ENCODE results near the gene SINHCAF. TPM values are rescaled to one million over a fixed set of nuclear protein-coding genes. Genes with fewer than 3 reads are reported as not detected.

Gene SINHCAF
- total RNA-seq, 1 donor from 2014 or later, result 45.7 TPM

DNA sequence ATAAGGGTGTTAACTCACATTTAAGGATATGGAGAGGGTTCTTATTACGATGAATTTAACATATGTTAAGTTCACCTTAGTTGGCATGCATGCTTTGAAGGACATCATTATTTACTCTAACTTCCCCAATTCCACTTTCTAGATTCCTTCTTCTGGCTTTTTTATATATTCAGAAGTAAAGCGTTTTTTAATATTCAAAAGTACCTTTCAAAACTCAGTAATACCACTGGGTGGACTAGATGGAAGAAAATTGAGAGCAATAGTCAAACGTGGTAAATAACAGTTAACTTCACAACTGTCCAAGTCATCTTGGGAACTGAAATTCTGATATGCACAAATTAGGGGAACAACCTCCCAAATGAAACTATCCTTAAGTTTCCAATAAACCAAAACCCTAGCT lies 9.1 kb downstream of the SINHCAF start:
- Histone ChIP-seq H3K4me3 (peak overlapping the region; percentile 41), H3K27ac (no peak overlapping the region)
- no peak for ATAC-seq

GRCh38 chr12:31315784-31316465 lies 10.0 kb downstream of the SINHCAF start:
- Histone ChIP-seq H3K4me1 (peaks cover 15% of the 10 kb centered on the region), H3K27ac (no peak overlapping the region), H3K9me3 (no peaks in the 10 kb centered on the region), H3K36me3 (no peaks in the 10 kb centered on the region), H3K27me3 (no peaks in the 10 kb centered on the region), H3K4me3 (no peak overlapping the region)
- intact Hi-C loops (cut with DNase I), result no loop called here
- DNase-seq (no peak), ATAC-seq (no peak)
- TF ChIP-seq CTCF (IDR thresholded peaks at IDR 0.05), result no peak

More for the DNA sequence above, 9.1 kb downstream of the SINHCAF start:
- H3K36me3 ChIP-seq, result no peaks in the 10 kb centered on the region
- DNase-seq, result no peak
- no peaks in the 10 kb centered on the region for H3K9me3 ChIP-seq
- H3K4me1 ChIP-seq, result peaks cover 20% of the 10 kb centered on the region
- no peaks in the 10 kb centered on the region for H3K27me3 ChIP-seq
- TF ChIP-seq CTCF (IDR thresholded peaks at IDR 0.05), result no peak
- intact Hi-C loops (cut with DNase I), result no loop called here

DNA sequence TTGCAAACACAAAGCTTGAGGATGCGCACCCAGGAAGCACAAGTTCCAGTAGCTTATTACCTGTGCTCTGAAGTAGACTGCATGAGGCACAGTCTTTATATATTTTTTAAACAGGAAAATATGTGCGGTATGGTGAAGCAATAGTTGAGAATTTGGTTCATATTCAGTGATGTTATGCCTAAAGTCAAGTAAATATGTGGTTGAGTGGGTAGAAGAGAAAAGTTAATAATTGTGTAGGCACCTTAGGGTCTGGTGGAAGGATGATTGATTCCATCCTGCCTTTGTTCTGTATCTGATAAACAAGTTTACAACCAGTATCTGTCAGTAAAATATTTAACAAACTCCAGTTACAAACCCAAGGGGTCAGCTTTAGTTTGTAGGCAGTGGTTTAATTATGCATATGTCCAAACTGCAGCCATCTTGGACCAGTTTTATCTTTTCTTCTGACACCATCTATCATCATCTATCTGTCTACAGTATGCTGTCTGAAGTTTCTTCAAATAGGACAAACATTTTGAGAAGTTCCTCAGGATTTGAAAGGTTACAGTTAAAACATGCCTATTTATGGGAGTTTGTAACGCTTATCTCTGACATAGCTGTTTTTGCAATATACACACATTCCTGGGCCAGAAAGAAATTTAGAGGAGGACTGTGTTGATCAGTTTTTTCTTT lies 10.8 kb downstream of the SINHCAF start:
- intact Hi-C loops (cut with DNase I), result no loop called here
- no peak for DNase-seq
- TF ChIP-seq CTCF (IDR thresholded peaks at IDR 0.05), result no peak
- Histone ChIP-seq H3K36me3 (no peaks in the 10 kb centered on the region), H3K9me3 (no peaks in the 10 kb centered on the region), H3K27ac (no peak overlapping the region), H3K4me1 (peaks cover 15% of the 10 kb centered on the region), H3K4me3 (no peak overlapping the region), H3K27me3 (no peaks in the 10 kb centered on the region)
- ATAC-seq, result no peak

DNA sequence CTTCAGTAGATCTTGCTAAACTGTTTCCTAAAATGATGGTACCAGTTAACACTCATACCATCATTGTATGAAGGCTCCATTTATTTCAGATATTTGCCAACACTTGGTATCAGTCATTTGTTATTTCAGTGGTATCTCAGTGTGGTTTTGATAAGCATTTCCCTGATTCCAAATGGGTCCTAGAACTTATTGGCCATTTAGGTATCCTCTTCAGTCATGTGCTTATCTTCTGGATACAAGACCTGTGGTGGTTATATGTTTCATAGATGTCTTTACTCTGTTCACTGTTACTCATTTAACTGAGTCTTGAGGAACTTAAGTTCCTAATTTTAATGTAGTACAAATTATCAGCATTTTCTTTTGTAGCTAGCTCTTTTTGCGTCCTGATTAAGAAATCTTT lies 13.5 kb downstream of the SINHCAF start:
- no peak for TF ChIP-seq CTCF (IDR thresholded peaks at IDR 0.05)
- Histone ChIP-seq H3K27ac (no peak overlapping the region), H3K4me3 (no peak overlapping the region), H3K36me3 (no peaks in the 10 kb centered on the region), H3K4me1 (peaks cover 8% of the 10 kb centered on the region), H3K27me3 (no peaks in the 10 kb centered on the region), H3K9me3 (no peaks in the 10 kb centered on the region)
- ATAC-seq, result no peak
- intact Hi-C loops (cut with DNase I), result no loop called here
- DNase-seq, result no peak

- no peak for DNase-seq
- Histone ChIP-seq H3K4me1 (peaks cover 8% of the 10 kb centered on the region), H3K36me3 (no peaks in the 10 kb centered on the region), H3K9me3 (no peaks in the 10 kb centered on the region), H3K27ac (no peak overlapping the region), H3K4me3 (no peak overlapping the region), H3K27me3 (no peaks in the 10 kb centered on the region)
- ATAC-seq, result no peak
- intact Hi-C loops (cut with DNase I), result no loop called here
- no peak for TF ChIP-seq CTCF (IDR thresholded peaks at IDR 0.05)
These were observed 14.2 kb downstream of the SINHCAF start for GRCh38 chr12:31311634-31312258.
